Activated naive CD8-positive, alpha-beta T cell treated with anti-CD3 and anti-CD28 coated beads, Interleukin-2, amount 10 ng/mL, durations not matched to agents 7 days and 5 days (primary cell): ENCODE data around the gene ADAP2. TPM values are rescaled to one million over a fixed set of nuclear protein-coding genes. Genes with fewer than 3 reads are reported as not detected.

Experiments used
- ATAC-seq: fragments of 150-1000 bp; cut with Tn5 transposase; one replicate; pipeline ENCODE4 v1.10.0; 2021; ENCODE audit warnings: low read depth, moderate library complexity
- POLR2A ChIA-PET: fragments of 350-600 bp; sonication (Branson Sonifier 250); formaldehyde crosslinking; loops from one replicate; lab custom pipeline; 2021; ENCODE audit warnings: antibody characterized with exemption; lab: Charles Lee
- DNase-seq: peaks from one replicate; pipeline ENCODE4 v3.0.0; 2021
- H3K27ac Mint-ChIP-seq: one replicate; pipeline ENCODE4 v1.8.0; 2022; ENCODE audit warnings: mild to moderate bottlenecking, mixed read lengths
- H3K27me3 Mint-ChIP-seq: one replicate; pipeline ENCODE4 v1.8.0; 2022; ENCODE audit warnings: mild to moderate bottlenecking, moderate library complexity, mixed read lengths
- H3K36me3 Mint-ChIP-seq: one replicate; pipeline ENCODE4 v1.8.0; 2021; ENCODE audit warnings: mild to moderate bottlenecking, mixed read lengths
- H3K4me1 Mint-ChIP-seq: one replicate; pipeline ENCODE4 v1.8.0; 2021; ENCODE audit warnings: mixed read lengths
- H3K4me3 Mint-ChIP-seq: one replicate; pipeline ENCODE4 v1.8.0; 2022; ENCODE audit warnings: mild to moderate bottlenecking, moderate library complexity, mixed read lengths
- H3K9me3 Mint-ChIP-seq: one replicate; pipeline ENCODE4 v1.8.0; 2021; ENCODE audit warnings: mixed read lengths
- total RNA-seq, 2 experiments: library from RNA; stranded (reverse); gene quantifications; one replicate each; pipeline ENCODE4 v1.2.3, GENCODE V29; 2021

Gene ADAP2
- total RNA-seq, 2 experiments from 2014 or later, result 2.2 to 2.4 TPM

GRCh38 chr17:30997270-30997669 is 75.5 kb downstream of the ADAP2 start:
- H3K27me3 Mint-ChIP-seq, result no peaks in the 10 kb centered on the region
- no peaks in the 10 kb centered on the region for H3K4me1 Mint-ChIP-seq
- H3K4me3 Mint-ChIP-seq, result no peak overlapping the region
- H3K36me3 Mint-ChIP-seq, result peaks cover 18% of the 10 kb centered on the region
- DNase-seq, result no peak
- no peak overlapping the region for H3K27ac Mint-ChIP-seq
- POLR2A ChIA-PET, result no interaction called here
- H3K9me3 Mint-ChIP-seq, result no peaks in the 10 kb centered on the region
- no peak for ATAC-seq

- no peaks in the 10 kb centered on the region for H3K9me3 Mint-ChIP-seq
- DNase-seq (no peak), ATAC-seq (no peak)
- H3K4me3 Mint-ChIP-seq, result no peak overlapping the region
- H3K27me3 Mint-ChIP-seq, result no peaks in the 10 kb centered on the region
- POLR2A ChIA-PET, result no interaction called here
- H3K36me3 Mint-ChIP-seq, result peaks cover 18% of the 10 kb centered on the region
- H3K27ac Mint-ChIP-seq, result no peak overlapping the region
- no peaks in the 10 kb centered on the region for H3K4me1 Mint-ChIP-seq
Observed at GRCh38 chr17:30997842-30998241, 76.1 kb downstream of the ADAP2 start.

- no peak overlapping the region for H3K27ac Mint-ChIP-seq
- peaks cover 3% of the 10 kb centered on the region for H3K27me3 Mint-ChIP-seq
- no peaks in the 10 kb centered on the region for H3K9me3 Mint-ChIP-seq
- H3K4me1 Mint-ChIP-seq, result peaks cover 3% of the 10 kb centered on the region
- no peak overlapping the region for H3K4me3 Mint-ChIP-seq
- no peak for ATAC-seq
- POLR2A ChIA-PET, result no interaction called here
- DNase-seq, result no peak
- peaks cover 14% of the 10 kb centered on the region for H3K36me3 Mint-ChIP-seq
Observed at GRCh38 chr17:31002047-31002446, 80.3 kb downstream of the ADAP2 start.

- peaks cover 7% of the 10 kb centered on the region for H3K4me1 Mint-ChIP-seq
- no peak for ATAC-seq
- no peak overlapping the region for H3K4me3 Mint-ChIP-seq
- no peak for DNase-seq
- POLR2A ChIA-PET, result no interaction called here
- H3K9me3 Mint-ChIP-seq, result no peaks in the 10 kb centered on the region
- H3K27me3 Mint-ChIP-seq, result peaks cover 13% of the 10 kb centered on the region
- H3K27ac Mint-ChIP-seq, result no peak overlapping the region
- peaks cover 8% of the 10 kb centered on the region for H3K36me3 Mint-ChIP-seq
Observed at GRCh38 chr17:31003225-31003866, 81.6 kb downstream of the ADAP2 start.

- peaks cover 19% of the 10 kb centered on the region for H3K27me3 Mint-ChIP-seq
- ATAC-seq (no peak), DNase-seq (no peak)
- no peak overlapping the region for H3K4me3 Mint-ChIP-seq
- peaks cover 9% of the 10 kb centered on the region for H3K4me1 Mint-ChIP-seq
- no peaks in the 10 kb centered on the region for H3K9me3 Mint-ChIP-seq
- POLR2A ChIA-PET, result no interaction called here
- peaks cover 8% of the 10 kb centered on the region for H3K36me3 Mint-ChIP-seq
- no peak overlapping the region for H3K27ac Mint-ChIP-seq
Observed at GRCh38 chr17:31004160-31004559, 82.4 kb downstream of the ADAP2 start.

- Mint-ChIP-seq H3K27ac (peak overlapping the region; percentile 6), H3K9me3 (no peaks in the 10 kb centered on the region), H3K27me3 (peaks cover 32% of the 10 kb centered on the region), H3K4me1 (peaks cover 12% of the 10 kb centered on the region), H3K4me3 (peak overlapping the region; percentile 86), H3K36me3 (no peaks in the 10 kb centered on the region)
- DNase-seq (no peak), ATAC-seq (no peak)
- POLR2A ChIA-PET, result interaction anchor here (1.6 to 2.0 kb wide), 2 partner anchors 37 to 91 kb away, joined by 3 to 9 read pairs; partner anchors contain the start of gene RNF135
Observed at GRCh38 chr17:31007695-31008373, 86.1 kb downstream of the ADAP2 start.

GRCh38 chr17:31008374-31009041 is 86.8 kb downstream of the ADAP2 start:
- ATAC-seq (peak; percentile 69), DNase-seq (peak; percentile 69)
- H3K36me3 Mint-ChIP-seq, result no peaks in the 10 kb centered on the region
- no peaks in the 10 kb centered on the region for H3K9me3 Mint-ChIP-seq
- H3K27ac Mint-ChIP-seq, result peak overlapping the region; percentile 55
- POLR2A ChIA-PET, result interaction anchor here (0.7 to 2.0 kb wide), 4 partner anchors 37 to 198 kb away, joined by 3 to 9 read pairs (median 3); partner anchors contain the start of genes RNF135 and TEFM
- peaks cover 32% of the 10 kb centered on the region for H3K27me3 Mint-ChIP-seq
- H3K4me1 Mint-ChIP-seq, result peaks cover 12% of the 10 kb centered on the region
- H3K4me3 Mint-ChIP-seq, result peak overlapping the region; percentile 86

Other genes starting within 250 kb of the ADAP2 start
- gene CRLF3, start 97.3 kb upstream of the ADAP2 start, total RNA-seq, result 10 to 100 TPM; 77.2 to 79.5 TPM
- 10 to 100 TPM; 25.8 to 29.7 TPM for gene ATAD5, start 90.0 kb upstream of the ADAP2 start, total RNA-seq
- 10 to 100 TPM; 15.3 to 16.6 TPM for gene TEFM, start 15.7 kb upstream of the ADAP2 start, total RNA-seq
- gene RNF135, start 49.1 kb downstream of the ADAP2 start, total RNA-seq, result 1 to 10 TPM; 8.0 to 8.7 TPM
- 10 to 100 TPM; 34.4 to 36.0 TPM for gene NF1, start 173.0 kb downstream of the ADAP2 start, total RNA-seq